Measurements from ENCODE around the gene HEXB.

DNA sequence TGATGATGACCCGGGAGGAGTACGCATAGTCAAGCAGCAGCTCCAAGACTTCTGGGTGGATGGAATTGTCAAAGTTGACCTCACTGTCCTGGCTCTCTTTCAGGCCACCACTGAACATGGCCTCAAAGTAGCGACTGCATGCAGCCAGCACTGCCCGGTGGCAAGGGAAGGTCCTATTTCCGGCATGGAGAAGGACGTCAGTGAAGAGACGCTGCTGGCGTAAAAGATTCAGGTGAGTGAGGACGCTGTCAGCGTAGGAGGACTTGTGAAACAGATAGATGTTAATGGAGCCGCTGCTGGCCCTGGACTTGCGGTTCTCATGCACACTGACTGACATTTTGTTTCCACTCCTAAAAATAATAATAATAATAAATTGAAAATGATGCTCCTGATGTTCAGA lies 48.9 kb upstream of the HEXB start:
- TF ChIP-seq, protein P1, sequence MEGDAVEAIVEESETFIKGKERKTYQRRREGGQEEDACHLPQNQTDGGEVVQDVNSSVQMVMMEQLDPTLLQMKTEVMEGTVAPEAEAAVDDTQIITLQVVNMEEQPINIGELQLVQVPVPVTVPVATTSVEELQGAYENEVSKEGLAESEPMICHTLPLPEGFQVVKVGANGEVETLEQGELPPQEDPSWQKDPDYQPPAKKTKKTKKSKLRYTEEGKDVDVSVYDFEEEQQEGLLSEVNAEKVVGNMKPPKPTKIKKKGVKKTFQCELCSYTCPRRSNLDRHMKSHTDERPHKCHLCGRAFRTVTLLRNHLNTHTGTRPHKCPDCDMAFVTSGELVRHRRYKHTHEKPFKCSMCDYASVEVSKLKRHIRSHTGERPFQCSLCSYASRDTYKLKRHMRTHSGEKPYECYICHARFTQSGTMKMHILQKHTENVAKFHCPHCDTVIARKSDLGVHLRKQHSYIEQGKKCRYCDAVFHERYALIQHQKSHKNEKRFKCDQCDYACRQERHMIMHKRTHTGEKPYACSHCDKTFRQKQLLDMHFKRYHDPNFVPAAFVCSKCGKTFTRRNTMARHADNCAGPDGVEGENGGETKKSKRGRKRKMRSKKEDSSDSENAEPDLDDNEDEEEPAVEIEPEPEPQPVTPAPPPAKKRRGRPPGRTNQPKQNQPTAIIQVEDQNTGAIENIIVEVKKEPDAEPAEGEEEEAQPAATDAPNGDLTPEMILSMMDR (IDR thresholded peaks at IDR 0.05) = no peak
- TF ChIP-seq POLR2A (IDR thresholded peaks at IDR 0.05) = no peak

All from lower leg skin (tissue), 3 donors.